Measurements from ENCODE around the gene PPP1R13L.

PPP1R13L gene

GRCh38 chr19:45331411-45331810 lies 73.5 kb downstream of the PPP1R13L start:
- no peak for TF ChIP-seq CTCF (IDR thresholded peaks at IDR 0.05; ENCODE audit: extremely low read depth, insufficient read depth, missing control alignments)
- in situ Hi-C loops (cut with MboI; ENCODE audit: low pct_unique_long_range_greater_than_20kb, low sequenced_read_pairs, unreplicated experiment), result no loop called here

More at GRCh38 chr19:45331411-45331810, 73.5 kb downstream of the PPP1R13L start:
- no peak for DNase-seq (ENCODE audit: low spot score)
